ENCODE data around the gene THADA. TPM values are rescaled to one million over a fixed set of nuclear protein-coding genes. Genes with fewer than 3 reads are reported as not detected.
A peak's percentile ranks its signal among the peaks of the same experiment; 100 is the strongest.

The THADA gene
- total RNA-seq, 6 donors from 2014 or later, result 23.6 to 57.5 (median 37.3) TPM

- H3K9me3 ChIP-seq, result no peaks in the 10 kb centered on the region
Measured at GRCh38 chr2:43270461-43270860, 325.4 kb downstream of the THADA start.

GRCh38 chr2:43269706-43270105, 326.1 kb downstream of the THADA start:
- DNase-seq (peak in 1 of 2 donors; percentile 71), ATAC-seq (ENCODE audit: low FRiP score in 2 of 2) (peak; percentile 70 to 88)
- Histone ChIP-seq H3K27ac (peak overlapping the region; percentile 70 to 87 (median 76)), H3K4me3 (no peak overlapping the region), H3K36me3 (peaks cover 0 to 3% (median 0%) of the 10 kb centered on the region in 4 donors), H3K9me3 (no peaks in the 10 kb centered on the region), H3K4me1 (peaks cover 34 to 46% (median 39%) of the 10 kb centered on the region in 4 donors), H3K27me3 (no peaks in the 10 kb centered on the region)
- WGBS, 2 donors, result 31 to 35% methylated on average over 3 of the region's 3 CpGs
- TF ChIP-seq POLR2AphosphoS5 (IDR thresholded peaks at IDR 0.05) (peak; percentile 38 to 58), POLR2A (IDR thresholded peaks at IDR 0.05) (no peak), EP300 (IDR thresholded peaks at IDR 0.05) (peak in 1 of 4 donors; percentile 68), CTCF (IDR thresholded peaks at IDR 0.05) (no peak)

More at GRCh38 chr2:43270461-43270860, 325.4 kb downstream of the THADA start:
- Histone ChIP-seq H3K27me3 (no peaks in the 10 kb centered on the region), H3K27ac (peak overlapping the region; percentile 70 to 87 (median 76)), H3K4me3 (no peak overlapping the region), H3K4me1 (peaks cover 34 to 45% (median 39%) of the 10 kb centered on the region in 4 donors), H3K36me3 (peaks cover 0 to 3% (median 0%) of the 10 kb centered on the region in 4 donors)
- ATAC-seq (ENCODE audit: low FRiP score in 2 of 2) (no peak), DNase-seq (no peak)
- 68 to 84% methylated on average over 2 of the region's 2 CpGs for WGBS, 2 donors
- no peak for TF ChIP-seq POLR2AphosphoS5 (IDR thresholded peaks at IDR 0.05)
- TF ChIP-seq POLR2A (IDR thresholded peaks at IDR 0.05), result no peak
- TF ChIP-seq CTCF (IDR thresholded peaks at IDR 0.05), result no peak
- no peak for TF ChIP-seq EP300 (IDR thresholded peaks at IDR 0.05)

GRCh38 chr2:43269074-43269572, 326.7 kb downstream of the THADA start:
- Histone ChIP-seq H3K4me1 (peaks cover 34 to 48% (median 39%) of the 10 kb centered on the region in 4 donors), H3K9me3 (no peaks in the 10 kb centered on the region), H3K4me3 (no peak overlapping the region), H3K36me3 (peaks cover 0 to 3% (median 0%) of the 10 kb centered on the region in 4 donors), H3K27ac (peak overlapping the region; percentile 70 to 87 (median 76)), H3K27me3 (no peaks in the 10 kb centered on the region)
- DNase-seq (peak; percentile 53 to 75), ATAC-seq (ENCODE audit: low FRiP score in 2 of 2) (peak; percentile 83 to 94)
- TF ChIP-seq POLR2A (IDR thresholded peaks at IDR 0.05), result peak in 1 of 4 donors; percentile 48
- peak in 3 of 4 donors; percentile 68 to 77 (median 69) for TF ChIP-seq EP300 (IDR thresholded peaks at IDR 0.05)
- peak; percentile 88 to 93 for TF ChIP-seq POLR2AphosphoS5 (IDR thresholded peaks at IDR 0.05)
- TF ChIP-seq CTCF (IDR thresholded peaks at IDR 0.05), result peak in 1 of 6 experiments; percentile 12
- 62 to 74% methylated on average over 11 to 14 of the region's 14 CpGs for WGBS, 2 donors

DNA sequence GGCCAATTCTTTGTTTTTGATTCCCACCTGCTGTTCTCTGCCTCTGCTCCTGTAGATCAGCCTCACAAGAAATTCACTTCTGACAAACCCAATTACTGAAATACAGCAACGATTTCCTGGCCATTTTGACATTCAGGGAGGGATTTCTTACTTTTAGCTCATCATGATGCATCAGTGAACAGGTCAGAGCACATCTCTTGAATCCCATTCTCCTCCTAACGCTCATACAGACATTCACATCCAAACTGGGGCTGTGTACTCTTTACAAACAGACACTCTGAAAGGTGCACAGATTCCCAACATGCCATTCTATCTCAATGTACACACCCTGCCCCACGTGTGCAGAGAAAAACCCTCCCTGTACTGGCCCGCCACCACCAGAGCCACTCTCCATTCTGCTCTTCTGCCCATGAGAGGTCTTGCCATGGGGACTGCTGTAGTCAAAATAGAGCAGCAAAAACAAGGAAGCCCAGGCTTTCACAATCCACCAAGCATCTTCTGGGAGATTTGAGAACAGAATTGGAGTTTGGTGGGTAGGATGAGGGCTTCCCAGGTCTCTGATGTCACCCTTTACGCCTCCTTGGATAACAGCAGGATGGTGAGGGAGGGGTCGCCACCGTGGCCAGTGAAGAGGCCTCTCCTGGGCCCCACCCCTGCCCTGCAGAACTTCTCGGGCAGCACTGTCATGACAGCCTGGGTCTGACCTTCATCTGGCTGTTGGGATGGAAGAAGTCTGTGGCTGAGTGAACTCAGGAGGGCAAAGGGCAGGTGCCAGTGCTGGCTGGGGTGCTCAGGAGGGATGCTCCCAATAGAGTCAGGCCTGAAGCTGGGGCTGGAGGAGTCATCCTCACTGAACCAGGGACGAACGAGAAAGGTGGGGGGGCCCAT, 327.5 kb downstream of the THADA start:
- Histone ChIP-seq H3K27ac (peak overlapping the region; percentile 70 to 87 (median 76)), H3K9me3 (no peaks in the 10 kb centered on the region), H3K4me1 (peaks cover 34 to 48% (median 39%) of the 10 kb centered on the region in 4 donors), H3K4me3 (no peak overlapping the region), H3K36me3 (peaks cover 0 to 3% (median 0%) of the 10 kb centered on the region in 4 donors), H3K27me3 (no peaks in the 10 kb centered on the region)
- TF ChIP-seq POLR2AphosphoS5 (IDR thresholded peaks at IDR 0.05) (no peak), EP300 (IDR thresholded peaks at IDR 0.05) (no peak), POLR2A (IDR thresholded peaks at IDR 0.05) (no peak), CTCF (IDR thresholded peaks at IDR 0.05) (no peak)
- WGBS, 2 donors, result 78 to 79% methylated on average over 6 to 10 of the region's 10 CpGs
- no peak for DNase-seq
- peak in 1 of 2 donors; percentile 32 for ATAC-seq (ENCODE audit: low FRiP score in 2 of 2)

Data from upper lobe of left lung (tissue), 6 donors.